Stimulated activated CD8-positive, alpha-beta memory T cell treated with anti-CD3 and anti-CD28 coated beads, Interleukin-2, amount 100 ng/mL, for 48 hours (primary cell): ENCODE results near the gene TEPSIN.

Experiments used
- DNase-seq, 2 donors: peaks; one replicate each; pipeline ENCODE4 v3.0.0-alpha.2; 2020; ENCODE audit warnings: low read depth in 2 of 2

The TEPSIN gene

DNA sequence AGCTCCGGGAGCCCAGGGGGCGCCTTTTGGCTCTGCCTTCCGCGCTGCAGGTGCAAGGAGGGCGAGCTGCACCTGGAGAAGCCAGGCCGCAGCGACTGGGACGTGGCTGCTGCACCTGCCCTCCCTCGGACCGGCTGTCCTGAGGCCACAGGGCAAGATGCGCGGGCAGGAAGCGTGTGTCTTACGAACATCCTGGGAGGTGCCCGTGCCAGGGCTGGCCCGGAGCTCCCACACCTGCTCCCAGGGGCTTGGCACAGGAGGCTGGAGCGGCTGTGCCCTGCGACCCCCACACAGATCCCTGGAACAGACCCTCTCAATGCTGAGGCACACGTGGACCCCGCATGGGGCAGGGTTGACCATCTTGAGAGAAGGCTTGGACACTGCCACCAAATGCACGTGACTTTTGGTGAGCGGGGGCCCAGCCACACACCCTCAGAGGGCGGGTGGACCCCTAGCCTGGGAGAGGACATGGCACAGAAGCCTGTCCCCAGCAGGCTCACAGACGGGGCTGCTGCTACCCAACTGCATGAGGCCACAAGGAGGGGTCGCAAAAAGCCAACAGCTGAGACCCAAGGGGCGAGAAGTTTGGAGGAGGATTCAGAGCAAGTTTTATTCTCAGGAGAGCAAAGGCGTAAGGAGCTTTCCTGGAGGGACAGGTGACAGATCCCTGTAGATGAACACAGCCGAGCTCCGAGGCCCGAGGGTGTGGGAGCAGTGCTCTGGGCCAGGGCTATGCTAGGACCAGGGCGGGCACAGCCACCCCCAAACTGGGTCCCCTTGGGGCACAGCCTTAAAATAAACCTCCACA, 11.6 kb upstream of the TEPSIN start:
- no peak for DNase-seq

DNA sequence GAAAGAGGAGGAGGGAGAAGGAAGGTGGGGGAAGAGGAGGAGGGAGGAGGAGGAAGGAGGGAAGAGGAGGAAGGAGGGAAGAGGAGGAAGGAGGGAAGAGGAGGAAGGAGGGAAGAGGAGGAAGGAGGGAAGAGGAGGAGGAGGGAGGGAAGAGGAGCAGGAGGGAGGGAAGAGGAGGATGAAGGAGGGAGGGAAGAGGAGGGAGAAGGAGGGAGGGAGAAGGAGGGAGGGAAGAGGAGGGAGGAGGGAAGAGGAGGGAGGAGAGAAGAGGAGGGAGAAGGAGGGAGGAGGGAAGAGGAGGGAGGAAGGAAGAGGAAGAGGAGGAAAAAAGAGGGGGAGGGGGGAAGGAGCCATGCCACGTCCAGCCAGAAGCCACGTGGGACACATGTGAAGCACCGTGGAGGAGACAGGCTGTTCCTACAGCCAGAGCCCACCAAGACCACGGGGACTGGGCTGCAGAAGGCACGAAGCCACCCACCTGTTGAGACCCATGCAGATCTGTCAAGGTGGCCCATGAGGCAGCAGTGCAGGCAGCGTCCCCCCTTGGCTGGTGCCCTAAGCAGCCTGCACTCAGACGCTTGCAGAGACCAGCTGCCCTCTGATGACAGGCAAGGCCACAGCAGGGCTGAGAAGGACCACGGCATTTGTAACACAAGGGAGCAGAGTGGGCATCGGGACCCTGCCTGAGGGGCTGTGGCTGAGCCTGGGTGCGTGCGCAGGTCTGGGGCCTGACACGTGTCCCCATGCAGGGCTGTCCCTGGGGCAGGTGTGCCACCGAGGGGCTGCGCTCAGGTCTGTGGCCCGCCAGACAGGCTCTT, 10.6 kb upstream of the TEPSIN start:
- DNase-seq, result no peak

DNA sequence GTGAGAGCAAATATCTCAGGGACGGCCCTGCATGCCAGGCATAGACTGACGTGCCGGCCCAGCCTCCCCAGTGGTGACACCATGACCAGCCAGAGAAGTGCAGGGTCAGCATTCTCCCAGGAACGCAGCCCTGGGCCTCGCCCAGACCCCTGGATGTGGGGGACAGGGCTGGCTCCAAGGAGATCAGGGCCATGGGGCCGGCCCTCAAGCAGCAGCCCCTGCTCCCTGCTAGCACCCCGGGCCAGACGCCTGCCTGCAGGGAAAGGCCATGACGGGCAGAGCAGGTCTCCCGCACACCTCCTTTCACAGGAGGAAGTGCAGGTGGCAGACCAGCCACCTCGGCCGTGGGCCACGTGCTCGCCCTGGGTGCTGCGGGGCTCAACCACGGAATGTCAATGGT, 9.8 kb upstream of the TEPSIN start:
- no peak for DNase-seq

DNA sequence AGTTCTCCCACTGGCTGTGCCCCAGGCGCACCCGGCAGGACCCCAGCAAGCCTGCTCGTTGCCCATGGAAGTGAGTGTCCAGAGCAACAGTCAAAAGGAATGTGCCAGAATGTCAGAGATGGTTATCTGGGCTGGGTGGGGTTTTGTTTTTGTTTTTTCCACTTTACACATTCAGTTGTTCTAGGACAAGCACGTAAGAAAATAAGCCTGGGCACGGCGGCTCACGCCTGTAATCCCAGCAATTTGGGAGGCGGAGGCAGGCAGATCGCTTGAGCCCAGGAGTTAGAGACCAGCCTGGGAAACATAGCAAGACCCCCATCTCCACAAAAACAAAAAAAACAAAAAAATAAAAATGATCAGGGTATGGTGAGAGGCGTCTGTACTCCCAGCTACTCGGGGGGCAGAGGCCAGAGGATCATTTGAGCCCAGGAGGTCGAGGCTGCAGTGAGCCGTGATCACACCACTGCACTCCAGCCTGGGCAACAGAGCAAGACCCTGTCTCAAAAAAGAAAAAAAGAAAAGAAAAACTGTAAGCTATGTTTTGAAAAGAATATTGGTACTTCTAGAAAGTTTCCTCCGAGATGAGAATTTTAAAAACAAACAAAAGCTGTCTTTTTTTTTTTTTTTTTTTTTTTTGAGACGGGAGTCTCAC, 8.6 kb upstream of the TEPSIN start:
- DNase-seq, result no peak

DNA sequence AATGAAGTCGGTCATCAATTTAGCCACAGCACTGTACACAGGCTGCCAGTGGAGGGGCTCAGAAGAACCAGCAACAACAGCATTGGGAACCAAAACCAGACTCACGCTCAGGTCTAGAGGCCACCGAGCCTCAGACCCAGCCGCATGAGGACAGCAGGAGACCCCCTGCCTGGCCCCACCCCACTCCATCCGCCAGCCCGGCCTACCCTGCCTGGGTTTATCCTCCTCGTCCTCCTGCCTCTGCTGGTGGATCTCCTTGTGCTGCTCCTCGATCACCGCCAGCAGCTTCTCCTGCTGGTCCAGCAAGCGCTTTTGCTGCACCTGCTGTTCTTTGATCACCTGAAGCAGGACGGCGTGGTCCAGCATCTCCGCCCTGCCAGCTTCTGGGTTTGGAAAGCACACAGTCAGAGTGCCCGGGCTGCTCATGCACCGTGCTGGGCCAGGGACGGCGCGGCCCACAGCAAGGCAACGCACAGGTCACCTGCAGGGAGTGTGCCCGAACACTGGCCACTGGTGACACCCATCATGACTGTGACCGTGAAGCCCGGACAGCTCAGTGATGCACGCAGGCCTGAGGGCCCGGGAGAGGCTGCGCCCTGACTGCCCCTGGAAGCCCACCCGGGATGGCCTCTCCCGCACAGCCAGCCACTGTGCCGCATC, 8.0 kb upstream of the TEPSIN start:
- no peak for DNase-seq

DNA sequence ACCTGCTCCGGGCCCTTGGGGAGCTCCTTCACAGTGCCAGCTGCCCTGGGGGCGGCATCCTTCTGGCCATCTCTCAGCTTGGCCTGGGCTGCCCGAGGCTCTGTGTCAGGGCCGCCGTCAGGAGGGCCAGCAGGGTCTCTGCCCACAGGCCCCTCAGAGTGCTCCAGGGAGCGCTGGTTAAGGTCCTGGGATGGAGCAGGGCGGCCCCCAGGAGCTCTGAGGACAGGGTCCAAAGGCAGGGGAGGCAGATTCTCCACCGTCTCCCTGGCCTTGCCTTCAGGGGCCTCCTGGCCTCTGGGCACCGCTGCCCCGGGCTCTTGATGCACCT, 7.5 kb upstream of the TEPSIN start:
- DNase-seq, result no peak

DNA sequence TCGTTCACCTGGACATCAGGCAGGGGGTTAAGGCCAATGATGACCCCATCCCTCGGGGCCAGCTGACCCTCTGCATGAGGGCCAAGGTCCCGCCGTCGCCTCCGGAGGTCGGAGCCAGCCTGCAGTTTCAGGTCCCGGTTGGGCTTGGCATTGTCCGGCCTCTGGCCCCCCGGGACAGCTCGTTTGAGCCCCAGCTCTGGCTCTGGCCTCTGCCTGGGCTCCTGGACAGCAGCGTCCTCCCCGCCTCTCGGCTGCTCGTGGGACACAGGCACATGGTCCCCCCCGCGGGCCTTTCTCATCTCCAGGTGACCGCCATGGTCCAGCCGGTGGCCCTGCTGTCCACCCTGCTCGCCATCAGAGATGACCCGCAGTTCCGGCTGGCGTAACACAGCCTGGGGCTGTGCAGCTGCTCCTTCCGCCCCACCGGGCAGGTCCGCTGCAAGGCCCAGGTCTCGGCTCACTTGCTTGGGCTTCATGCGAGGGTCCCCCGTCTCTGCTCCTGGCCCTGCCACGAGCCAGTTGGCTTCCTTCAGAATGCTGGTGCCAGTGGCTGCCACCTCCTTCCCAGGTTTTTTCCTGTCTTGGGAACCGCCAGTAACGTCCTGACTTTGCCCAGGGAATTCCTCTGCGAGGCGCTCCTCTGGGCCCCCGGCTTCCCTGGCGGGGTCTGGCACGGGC, 6.9 kb upstream of the TEPSIN start:
- no peak for DNase-seq

DNA sequence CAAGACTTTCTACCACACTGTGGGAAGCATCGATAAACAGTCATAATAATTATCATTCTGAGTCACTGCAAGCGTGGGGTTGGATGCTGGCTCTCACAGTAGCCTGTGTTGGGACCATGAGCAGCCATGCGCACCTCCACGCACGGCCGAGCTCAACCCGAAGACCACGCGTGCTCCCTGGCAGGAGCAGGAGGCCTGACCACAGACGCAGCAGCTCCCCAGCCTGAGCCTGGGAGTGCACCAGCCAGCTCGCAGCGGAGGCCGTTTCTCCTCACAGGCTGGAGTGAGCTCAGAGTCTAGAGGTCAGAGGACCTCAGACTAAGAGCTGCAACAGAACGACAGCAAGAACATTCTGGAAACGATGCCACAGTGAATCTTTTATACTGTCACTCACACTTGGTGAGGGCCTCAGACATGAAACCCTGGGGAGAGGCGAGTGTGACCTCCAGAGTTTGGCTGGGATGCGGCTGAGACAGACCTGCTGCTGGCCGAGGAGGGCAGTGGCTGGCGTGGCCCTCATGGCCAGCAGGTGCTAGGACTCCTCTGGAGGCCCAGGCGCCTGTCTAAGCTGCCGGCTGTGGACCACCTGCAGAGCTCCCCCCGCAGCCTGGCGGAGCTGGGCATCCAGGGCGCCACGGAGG, 6.3 kb upstream of the TEPSIN start:
- no peak for DNase-seq

DNA sequence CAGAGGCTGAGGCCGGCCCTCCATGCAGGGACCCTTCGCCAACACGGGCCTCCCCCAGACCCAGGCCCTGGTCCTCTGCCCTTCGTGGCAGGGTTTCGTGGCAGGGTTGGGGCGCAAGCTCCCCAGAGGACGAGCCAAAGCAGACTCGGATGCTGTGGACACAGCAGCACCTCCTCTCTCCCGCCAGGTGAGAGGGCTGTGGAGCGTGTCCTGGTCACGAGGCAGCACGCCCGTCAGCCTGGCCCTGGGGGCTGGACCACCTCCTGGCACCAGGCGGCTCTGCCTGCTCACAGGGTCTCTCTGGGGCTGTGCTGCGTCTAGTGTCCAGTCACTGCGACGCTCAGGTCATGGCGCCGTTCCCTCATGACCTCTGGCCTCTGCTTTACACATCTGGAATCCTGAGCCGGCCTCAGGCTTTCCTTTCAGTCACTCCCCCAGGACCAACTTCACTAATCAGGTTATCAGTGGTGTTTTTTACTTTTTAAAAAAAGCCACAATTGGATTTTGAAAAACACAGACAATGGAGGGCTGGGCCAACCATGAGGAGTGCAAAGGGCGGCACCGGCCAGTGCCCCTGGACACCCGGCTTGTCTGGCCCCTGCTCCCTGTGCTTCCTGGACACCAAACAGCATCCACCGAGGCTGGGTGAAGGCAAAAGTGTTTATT, 5.6 kb upstream of the TEPSIN start:
- DNase-seq, result no peak

DNA sequence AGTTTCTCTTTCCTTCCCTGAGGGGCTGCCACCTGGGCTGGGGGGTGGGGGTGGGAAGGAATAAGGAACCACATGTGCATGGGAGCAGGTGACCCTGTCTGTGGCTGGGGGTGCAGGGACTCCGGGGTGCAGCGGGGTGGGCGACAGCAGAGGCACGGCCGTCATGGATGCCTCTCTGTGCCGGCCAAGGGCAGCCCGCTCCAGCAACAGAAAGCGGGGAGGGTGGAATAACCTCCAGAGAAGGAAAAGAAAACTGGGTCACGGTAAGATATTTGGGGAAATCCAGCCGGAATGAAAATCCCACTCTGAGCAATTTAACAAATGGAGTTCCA, 4.4 kb upstream of the TEPSIN start:
- no peak for DNase-seq

DNA sequence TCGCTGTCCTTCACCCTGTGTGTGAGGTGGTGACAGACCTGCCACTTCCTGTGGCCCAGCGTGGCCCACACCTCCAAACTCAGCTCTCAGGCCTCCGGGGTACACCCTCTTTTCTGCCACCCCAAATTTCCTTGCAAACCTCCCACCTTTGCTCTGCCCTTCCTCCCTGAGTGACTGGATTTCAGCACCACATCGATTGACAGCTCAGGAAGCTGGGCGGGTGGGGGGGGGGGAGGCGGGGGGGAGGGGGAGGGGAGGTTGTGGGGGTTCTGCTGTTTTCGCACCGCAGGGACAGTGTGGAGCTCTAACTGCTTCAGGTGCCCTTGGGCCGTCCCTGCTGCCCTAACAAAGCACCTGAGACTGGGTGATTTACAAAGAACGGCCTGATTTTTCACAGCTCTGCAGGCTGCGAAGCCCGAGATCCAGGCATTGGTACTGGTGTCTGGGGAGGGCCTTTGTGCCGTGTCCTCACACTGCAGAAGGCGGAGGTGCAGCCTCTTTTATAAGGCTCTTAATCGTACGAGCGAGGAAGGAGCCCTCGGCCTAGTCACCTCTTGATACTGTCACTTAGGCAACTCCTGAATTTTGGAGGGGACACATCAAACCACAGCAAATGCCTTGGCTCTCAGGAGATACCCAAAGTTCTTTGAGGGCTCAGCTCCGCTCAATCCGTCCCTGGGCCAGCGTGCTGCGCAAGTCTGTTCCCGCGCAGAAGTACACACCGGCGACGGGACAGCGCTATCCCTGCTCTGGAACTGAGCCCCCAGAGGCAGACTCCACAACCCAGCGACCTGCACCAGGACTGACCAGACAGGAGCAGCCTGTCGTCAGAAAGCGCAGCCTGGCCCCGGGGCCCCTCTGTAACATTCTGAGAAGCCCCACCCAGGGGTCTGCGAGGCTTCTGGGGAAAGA, 3.8 kb upstream of the TEPSIN start:
- no peak for DNase-seq

DNA sequence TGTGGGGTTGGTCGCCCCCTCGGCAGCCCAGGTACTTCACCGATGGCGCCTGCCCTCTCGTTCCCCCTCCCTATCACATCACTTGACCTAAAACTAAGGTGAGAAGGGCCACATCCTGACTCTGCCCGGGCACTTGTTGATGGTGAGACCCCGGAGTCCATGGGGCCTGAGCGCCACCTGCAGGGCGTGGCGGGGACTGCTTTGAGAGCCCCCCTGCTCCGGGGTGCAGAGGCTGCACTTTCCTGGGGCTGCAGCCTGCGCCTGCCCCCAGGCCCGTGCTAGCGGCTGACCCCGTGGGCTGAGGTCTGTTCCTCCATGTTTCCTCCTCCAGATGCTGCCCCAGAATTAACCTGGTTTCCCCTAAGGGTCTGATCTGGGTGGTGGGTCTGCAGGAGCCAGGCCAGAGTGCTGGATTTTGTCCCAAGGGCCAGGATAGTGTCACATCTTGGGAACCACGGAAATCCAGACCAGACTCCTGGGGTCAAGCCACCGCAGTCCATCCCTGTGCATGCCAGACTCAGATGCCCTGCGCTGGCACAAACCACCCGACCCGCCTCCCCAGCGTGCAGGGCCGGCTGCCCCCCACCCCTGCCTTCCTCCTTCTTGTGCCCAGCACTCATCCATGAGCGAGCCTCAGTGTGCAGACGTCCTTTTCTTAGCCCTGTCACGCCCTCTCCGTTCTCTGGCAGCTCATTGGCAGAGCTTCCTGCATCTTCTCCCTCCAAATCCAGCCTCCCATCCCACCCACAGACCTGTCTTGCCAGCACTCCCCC, 3.0 kb upstream of the TEPSIN start:
- DNase-seq, result peak; percentile 60 to 68

DNA sequence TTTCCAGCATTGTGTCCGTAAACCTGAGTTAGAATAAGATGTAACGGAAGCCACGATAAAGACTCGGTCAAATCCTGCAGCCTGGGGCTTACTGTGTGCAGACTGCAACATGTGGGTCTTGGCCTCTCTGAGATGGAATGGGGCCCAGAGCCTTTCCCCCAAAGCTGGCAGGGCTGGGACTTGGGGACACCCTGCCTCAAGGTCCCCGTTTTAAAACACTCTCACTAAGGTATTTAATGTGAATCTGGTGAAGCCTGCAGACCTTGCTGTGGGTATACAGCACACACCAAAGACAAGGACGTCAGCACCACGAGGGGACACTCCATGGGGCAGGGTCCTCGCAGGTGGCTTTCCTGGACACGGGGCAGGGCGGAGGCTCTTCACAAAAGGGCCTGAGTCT, 2.3 kb upstream of the TEPSIN start:
- DNase-seq, result no peak

DNA sequence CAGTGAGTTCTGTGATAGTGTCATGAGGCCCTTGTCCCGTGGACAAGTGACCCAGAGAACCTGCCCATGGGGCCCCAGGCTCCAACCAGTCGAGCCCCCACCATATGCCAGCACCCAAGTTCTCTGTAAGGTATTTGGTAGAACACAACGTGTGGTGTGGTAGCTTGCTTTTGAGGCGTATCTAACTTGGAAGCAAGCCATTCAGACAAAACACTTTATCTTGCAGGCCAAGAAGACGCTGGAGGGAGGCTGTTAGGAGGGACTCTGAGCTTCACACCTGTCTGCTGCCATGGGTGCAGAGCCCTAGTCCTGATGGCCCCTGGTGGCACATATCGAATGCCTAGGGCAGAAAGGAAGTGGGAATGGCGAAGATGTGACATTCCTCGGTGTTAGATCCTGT, 1.9 kb upstream of the TEPSIN start:
- no peak for DNase-seq

DNA sequence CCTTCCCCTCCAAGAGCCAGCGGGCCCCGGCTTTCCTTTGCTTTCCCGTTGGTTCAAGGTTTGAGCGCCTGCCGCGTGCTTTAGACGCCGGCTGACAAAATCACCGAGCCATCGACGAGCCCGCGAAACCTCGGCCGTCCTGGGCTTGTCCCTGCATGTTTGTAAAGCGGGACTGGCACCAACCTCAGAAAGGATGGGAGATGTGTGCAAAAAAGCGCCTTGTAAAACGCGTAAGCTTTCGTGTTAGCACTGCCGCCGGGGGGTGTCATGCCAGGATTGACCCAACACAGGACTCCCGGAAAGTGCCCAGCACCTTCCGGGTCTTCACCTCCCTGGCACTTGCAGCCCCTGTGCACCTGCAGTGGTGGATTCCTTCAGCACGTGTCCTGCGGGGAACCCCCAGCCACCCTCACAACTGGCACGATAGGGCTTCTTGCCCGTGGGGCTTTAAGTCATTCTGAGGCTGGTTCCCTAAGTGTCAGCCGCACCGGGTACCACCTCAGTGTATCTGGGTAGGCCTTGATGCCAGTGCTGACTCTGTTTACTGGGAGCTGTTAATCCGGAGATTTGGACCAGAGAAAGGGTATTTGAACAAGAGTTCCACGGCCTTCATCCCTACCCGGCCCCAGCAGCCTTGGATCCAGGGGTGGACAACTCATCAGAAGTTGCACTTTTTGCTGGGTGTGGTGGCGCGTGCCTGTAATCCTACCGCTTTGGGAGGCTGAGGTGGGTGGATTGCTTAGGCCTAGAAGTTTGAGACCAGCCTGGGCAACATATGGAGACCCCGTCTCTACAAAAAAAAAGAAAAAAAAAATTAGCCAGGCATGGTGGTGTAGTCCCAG, 1.1 kb upstream of the TEPSIN start:
- peak; percentile 31 to 32 for DNase-seq

DNA sequence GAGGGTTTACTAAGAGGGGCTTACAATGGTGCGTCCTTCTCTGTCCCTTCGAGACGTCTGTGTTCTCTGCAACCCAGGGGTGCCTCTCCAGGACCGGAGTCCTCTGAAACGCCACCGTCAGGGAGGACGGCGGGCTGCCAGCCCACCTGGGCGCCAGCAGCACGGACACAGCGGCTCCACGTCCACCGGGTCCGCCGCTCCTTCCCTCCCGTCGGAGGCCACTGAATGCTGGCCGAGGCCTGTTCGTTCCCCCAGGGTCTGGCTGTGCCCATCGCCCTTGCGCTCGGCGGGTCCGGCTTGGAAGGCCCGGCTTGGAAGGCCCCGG, 403 bp downstream of the TEPSIN start:
- no peak for DNase-seq

DNA sequence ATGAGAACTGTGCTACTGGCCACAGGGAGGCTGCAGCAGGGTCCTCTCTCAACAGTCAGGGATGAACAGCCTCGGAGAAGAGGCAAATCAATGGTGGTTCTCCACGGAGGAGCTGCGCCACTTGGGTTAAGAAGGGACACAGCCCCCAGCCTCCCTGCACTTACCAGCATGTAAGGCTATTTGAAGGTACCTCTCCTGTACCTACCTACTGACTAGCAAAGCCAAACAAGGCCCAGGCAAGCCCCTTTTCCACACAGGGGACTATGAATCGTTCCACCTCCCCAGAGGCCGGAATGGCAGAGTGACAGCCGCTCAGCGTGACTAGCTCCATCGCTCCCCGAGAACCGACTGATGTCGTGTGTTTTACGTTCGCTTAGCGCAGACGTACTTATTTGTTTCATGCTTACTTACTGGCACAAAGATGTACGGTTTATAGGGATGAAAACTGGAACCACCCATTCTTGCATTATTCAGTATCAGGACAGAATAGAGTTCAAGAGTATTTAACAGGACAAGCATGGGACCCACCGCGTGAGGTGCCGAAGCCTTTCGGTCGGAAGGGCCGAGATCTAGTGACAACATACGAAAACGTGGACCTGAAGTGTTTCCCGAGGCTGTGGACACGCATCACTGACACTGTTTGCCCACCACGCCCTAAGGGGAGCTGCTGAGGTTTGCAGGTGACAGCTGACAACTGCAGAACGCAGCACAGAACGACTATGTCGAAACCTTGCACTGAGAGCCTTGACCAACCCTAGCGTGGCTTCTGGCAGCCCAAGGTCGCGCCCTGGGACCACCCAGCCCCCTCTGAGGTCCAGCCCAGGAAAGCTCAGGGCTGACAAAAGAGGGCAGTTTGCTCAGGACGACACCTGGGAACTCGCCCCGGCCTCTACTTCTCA, 1.0 kb downstream of the TEPSIN start:
- DNase-seq, result no peak
